HCT116 (cell line): Measurements from ENCODE around the gene SPRR5. TPM values are rescaled to one million over a fixed set of nuclear protein-coding genes. Genes with fewer than 3 reads are reported as not detected.

Source experiments
- ATAC-seq: fragments of 200-7000 bp; cut with Tn5 transposase; 2 replicates; pipeline ENCODE4 v1.9.1; 2020; ENCODE audit warnings: mild to moderate bottlenecking, moderate library complexity
- Bru-seq: library from RNA; stranded (reverse); fragments of 400-500 nt; gene quantifications from one replicate; lab custom pipeline; 2021; lab: Mats Ljungman, UMichigan
- BruChase-seq, 2 experiments: library from RNA; stranded (reverse); fragments of 400-500 nt; gene quantifications; one replicate each; lab custom pipeline; 2021; lab: Mats Ljungman, UMichigan
- BruUV-seq: library from RNA; stranded (reverse); fragments of 400-500 nt; replicated peaks from 2 replicates; lab custom pipeline; 2021; lab: Mats Ljungman, UMichigan
- CTCF ChIA-PET: fragments of 300-600 bp; sonication (Branson Sonifier 250); formaldehyde crosslinking; loops from one replicate; lab custom pipeline; 2021; ENCODE audit warnings: antibody characterized with exemption; lab: Charles Lee
- POLR2A ChIA-PET: fragments of 300-600, 350-600 bp; sonication (Branson Sonifier 250); formaldehyde crosslinking; loops from one replicate; lab custom pipeline; 2021; ENCODE audit warnings: antibody characterized with exemption; lab: Charles Lee
- RAD21 ChIA-PET, 2 experiments: fragments of 300-600 bp; sonication (Branson Sonifier 250); formaldehyde crosslinking; loops; one replicate each; lab custom pipeline; 2023; ENCODE audit warnings: low total read pairs in 2 of 2; ENCODE audit not compliant: uncharacterized antibody in 2 of 2, unreplicated experiment in 2 of 2, low non-redundant PET in 1 of 2; lab: Charles Lee
- DNase-seq: peaks from one replicate; pipeline ENCODE4 v3.0.0-alpha.2; 2010; ENCODE audit warnings: low read depth, low spot score
- H2AFZ ChIP-seq: fragments of 200-600 bp; shearing (Covaris generic), sonication (generic); 2 replicates; pipeline ENCODE4 v1.6.1; 2017; ENCODE audit warnings: low read depth, mixed run types, mixed read lengths, antibody characterized with exemption, low read length; ENCODE audit not compliant: poor library complexity, severe bottlenecking
- H3K27ac ChIP-seq: 2 replicates; pipeline ENCODE4 v1.5.1; 2012; ENCODE audit warnings: low read depth, low read length
- H3K27me3 ChIP-seq: fragments of 200-600 bp; sonication (generic); 2 replicates; pipeline ENCODE4 v1.6.1; 2016; ENCODE audit warnings: mixed run types, low read length, mixed read lengths; ENCODE audit not compliant: insufficient read depth
- H3K36me3 ChIP-seq, 2 experiments: fragments of 200-500 bp in 1 of 2; fragments of 200-600 bp in 1 of 2; sonication (Bioruptor generic) in 1 of 2; sonication (generic) in 1 of 2; 2 replicates each; pipeline versions ENCODE4 v1.5.1 to v1.6.1; 2014 to 2016; ENCODE audit warnings: low read length in 2 of 2, inconsistent platforms in 1 of 2, mixed read lengths in 1 of 2, mixed run types in 1 of 2; ENCODE audit not compliant: insufficient read depth in 2 of 2, control insufficient read depth in 1 of 2
- H3K4me1 ChIP-seq, 2 experiments: fragments of 200-600 bp in 1 of 2; sonication (generic) in 1 of 2; 2 replicates each; pipeline versions ENCODE4 v1.5.1 to v1.6.1; 2012 to 2017; ENCODE audit warnings: low read length in 2 of 2, inconsistent platforms in 1 of 2, mild to moderate bottlenecking in 1 of 2, mixed read lengths in 1 of 2, mixed run types in 1 of 2, moderate library complexity in 1 of 2; ENCODE audit not compliant: insufficient read depth in 2 of 2, control insufficient read depth in 1 of 2
- H3K4me2 ChIP-seq: fragments of 200-600 bp; sonication (generic); 2 replicates; pipeline ENCODE4 v1.6.1; 2017; ENCODE audit warnings: mixed run types, low read length, mixed read lengths
- H3K4me3 ChIP-seq, 2 experiments: fragments of 200-600 bp in 1 of 2; sonication (generic) in 1 of 2; replicated peaks in 1 of 2; 2 replicates each; pipeline ENCODE4 v1.5.1; 2011 to 2016; ENCODE audit warnings: low read length in 2 of 2, control low read depth in 1 of 2, low read depth in 1 of 2, mild to moderate bottlenecking in 1 of 2, mixed read lengths in 1 of 2, mixed run types in 1 of 2
- H3K79me2 ChIP-seq: fragments of 200-600 bp; sonication (generic); 2 replicates; pipeline ENCODE4 v1.6.1; 2017; ENCODE audit warnings: mild to moderate bottlenecking, mixed run types, low read length, moderate library complexity, mixed read lengths; ENCODE audit not compliant: insufficient read depth
- H3K9ac ChIP-seq: fragments of 200-600 bp; sonication (generic); 2 replicates; pipeline ENCODE4 v1.6.1; 2016; ENCODE audit warnings: low read length, mixed read lengths
- H3K9me2 ChIP-seq: fragments of 200-600 bp; sonication (generic), shearing (Covaris generic); 2 replicates; pipeline ENCODE4 v1.6.1; 2017; ENCODE audit warnings: mixed run types, mild to moderate bottlenecking, moderate library complexity; ENCODE audit not compliant: insufficient read depth
- H3K9me3 ChIP-seq, 2 experiments: fragments of 200-500 bp in 1 of 2; fragments of 200-600 bp in 1 of 2; sonication (Bioruptor generic) in 1 of 2; sonication (generic) in 1 of 2; 2 replicates each; pipeline ENCODE4 v1.6.1; 2014 to 2017; ENCODE audit warnings: low read length in 2 of 2, mixed read lengths in 2 of 2, inconsistent platforms in 1 of 2, low read depth in 1 of 2, mild to moderate bottlenecking in 1 of 2, mixed run types in 1 of 2, moderate library complexity in 1 of 2; ENCODE audit not compliant: control insufficient read depth in 1 of 2, insufficient read depth in 1 of 2
- H4K20me1 ChIP-seq: fragments of 200-600 bp; sonication (generic), shearing (Covaris generic); 2 replicates; pipeline ENCODE4 v1.6.1; 2017; ENCODE audit warnings: mixed run types, mild to moderate bottlenecking, moderate library complexity; ENCODE audit not compliant: insufficient read depth
- CBX3 ChIP-seq: IDR thresholded peaks from 2 replicates; pipeline ENCODE4 v1.6.1; 2012; ENCODE audit warnings: low read depth
- CEBPB ChIP-seq: IDR thresholded peaks from 2 replicates; pipeline ENCODE4 v1.6.1; 2012; ENCODE audit warnings: low read depth
- EGR1 ChIP-seq: IDR thresholded peaks from 2 replicates; pipeline ENCODE4 v1.6.1; 2012; ENCODE audit warnings: low read depth
- EZH2phosphoT487 ChIP-seq: fragments of 200-600 bp; IDR thresholded peaks from 2 replicates; pipeline ENCODE4 v1.6.1; 2018; ENCODE audit warnings: antibody characterized with exemption, borderline replicate concordance
- FOSL1 ChIP-seq: IDR thresholded peaks from 2 replicates; pipeline ENCODE4 v1.6.1; 2012; ENCODE audit warnings: low read depth
- POLR2AphosphoS5 ChIP-seq: IDR thresholded peaks from 2 replicates; pipeline ENCODE4 v1.6.1; 2011; ENCODE audit warnings: mild to moderate bottlenecking, low read depth, low read length, moderate library complexity
- YY1 ChIP-seq: IDR thresholded peaks from 2 replicates; pipeline ENCODE4 v1.6.1; 2011; ENCODE audit warnings: low read length, low read depth, moderate library complexity, mild to moderate bottlenecking; ENCODE audit not compliant: insufficient replicate concordance; ENCODE audit errors: extremely low read depth
- ZFX ChIP-seq: fragments of 450-650 bp; IDR thresholded peaks from 2 replicates; pipeline ENCODE4 v1.6.1; 2017
- ZNF274 ChIP-seq: fragments of 200-500 bp; sonication (Bioruptor generic); IDR thresholded peaks from 2 replicates; pipeline ENCODE4 v1.6.1; 2014; ENCODE audit warnings: mild to moderate bottlenecking, low read depth, low read length, inconsistent platforms
- intact Hi-C: fragments of 100-400 bp; cut with micrococcal nuclease; formaldehyde crosslinking; loops from 2 replicates; pipeline ENCODE4 v1.10.0; 2022
- long read RNA-seq: library from polyadenylated mRNA; unstranded; transcript quantifications from one replicate; pipeline ENCODE4 v2.0.0, GENCODE V29; 2021; ENCODE audit not compliant: unreplicated experiment
- polyA plus RNA-seq: library from polyadenylated mRNA; unstranded; fragments of >200 nt; gene quantifications from 2 replicates; pipeline ENCODE4 v1.2.1, GENCODE V29; 2012; ENCODE audit warnings: missing spikeins
- total RNA-seq: library from RNA; stranded (reverse); gene quantifications from one replicate; pipeline ENCODE4 v1.2.1, GENCODE V29; 2021; ENCODE audit not compliant: unreplicated experiment
- TF ChIP-seq, protein P1 (sequence below): IDR thresholded peaks from 2 replicates; pipeline ENCODE4 v1.6.1; 2012; ENCODE audit warnings: low read depth
- TF ChIP-seq, protein P2 (sequence below): IDR thresholded peaks from 2 replicates; pipeline ENCODE4 v1.6.1; 2011; ENCODE audit warnings: mild to moderate bottlenecking, low read length, moderate library complexity; ENCODE audit not compliant: insufficient replicate concordance; ENCODE audit errors: extremely low read depth

Gene SPRR5, protein sequence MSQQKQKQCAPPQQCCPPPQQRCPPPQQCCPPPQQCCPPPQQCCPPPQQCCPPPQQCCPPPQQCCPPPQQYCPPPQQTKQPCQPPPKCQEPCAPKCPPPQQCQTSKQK
- total RNA-seq (not detected), Bru-seq, nascent RNA (not detected), BruChase-seq, experiment 1, labeled RNA remaining after a 6-hour chase (not detected), BruChase-seq, experiment 2, labeled RNA remaining after a 2-hour chase (not detected)
- polyA plus RNA-seq: not detected in 2 replicates
- long read RNA-seq: 0 reads

DNA sequence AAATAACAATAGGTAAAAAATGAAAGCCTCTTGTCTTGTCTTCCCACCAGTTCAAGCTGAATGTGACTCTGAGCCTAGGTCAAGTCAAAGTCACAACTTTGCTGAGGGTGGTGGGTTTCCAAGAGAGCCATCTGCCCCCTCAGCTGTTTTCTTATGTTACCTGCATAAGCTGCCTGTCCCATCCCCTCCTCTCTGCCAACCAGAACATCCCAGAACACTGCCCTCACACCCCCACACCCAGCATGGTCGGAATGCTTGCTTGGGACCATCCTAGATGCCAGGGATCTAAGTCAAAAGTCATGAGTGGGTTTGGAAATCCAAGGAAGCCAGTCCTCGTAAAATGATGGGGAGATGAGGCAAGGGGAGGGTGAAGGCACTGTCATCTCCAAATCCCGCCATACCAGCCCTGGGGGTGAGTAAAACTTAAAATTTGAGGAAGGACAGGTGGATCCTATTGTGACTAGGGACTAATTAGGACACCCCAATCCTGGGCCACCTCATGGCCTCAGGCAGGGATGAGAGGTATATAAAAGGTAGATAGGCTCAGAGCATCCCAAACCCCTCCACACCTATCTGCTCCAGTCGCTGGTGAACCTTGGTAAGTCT is at the start of gene SPRR5:
Gene SPRR5 (plus strand): TSS at position 556 of the 606 bp plus-strand sequence. CDS start 1,349 bp downstream, outside the sequence.
- ChIA-PET CTCF (no interaction called here), POLR2A (no interaction called here), RAD21 (no interaction called here)
- H3K4me1 ChIP-seq: no peaks in the 10 kb centered on the region
- H3K4me3 ChIP-seq: no peak within 1 kb of the TSS
- H2AFZ ChIP-seq: no peak within 1 kb of the TSS
- DNase-seq: no peak
- no peak within 1 kb of the TSS for H3K27ac ChIP-seq
- intact Hi-C loops: no loop called here
- no peak for TF ChIP-seq ZNF274
- TF ChIP-seq CEBPB: no peak
- no peak for TF ChIP-seq ZFX
- TF ChIP-seq POLR2AphosphoS5: no peak
- TF ChIP-seq EZH2phosphoT487: no peak
- no peak for TF ChIP-seq EGR1
- TF ChIP-seq, protein P1, sequence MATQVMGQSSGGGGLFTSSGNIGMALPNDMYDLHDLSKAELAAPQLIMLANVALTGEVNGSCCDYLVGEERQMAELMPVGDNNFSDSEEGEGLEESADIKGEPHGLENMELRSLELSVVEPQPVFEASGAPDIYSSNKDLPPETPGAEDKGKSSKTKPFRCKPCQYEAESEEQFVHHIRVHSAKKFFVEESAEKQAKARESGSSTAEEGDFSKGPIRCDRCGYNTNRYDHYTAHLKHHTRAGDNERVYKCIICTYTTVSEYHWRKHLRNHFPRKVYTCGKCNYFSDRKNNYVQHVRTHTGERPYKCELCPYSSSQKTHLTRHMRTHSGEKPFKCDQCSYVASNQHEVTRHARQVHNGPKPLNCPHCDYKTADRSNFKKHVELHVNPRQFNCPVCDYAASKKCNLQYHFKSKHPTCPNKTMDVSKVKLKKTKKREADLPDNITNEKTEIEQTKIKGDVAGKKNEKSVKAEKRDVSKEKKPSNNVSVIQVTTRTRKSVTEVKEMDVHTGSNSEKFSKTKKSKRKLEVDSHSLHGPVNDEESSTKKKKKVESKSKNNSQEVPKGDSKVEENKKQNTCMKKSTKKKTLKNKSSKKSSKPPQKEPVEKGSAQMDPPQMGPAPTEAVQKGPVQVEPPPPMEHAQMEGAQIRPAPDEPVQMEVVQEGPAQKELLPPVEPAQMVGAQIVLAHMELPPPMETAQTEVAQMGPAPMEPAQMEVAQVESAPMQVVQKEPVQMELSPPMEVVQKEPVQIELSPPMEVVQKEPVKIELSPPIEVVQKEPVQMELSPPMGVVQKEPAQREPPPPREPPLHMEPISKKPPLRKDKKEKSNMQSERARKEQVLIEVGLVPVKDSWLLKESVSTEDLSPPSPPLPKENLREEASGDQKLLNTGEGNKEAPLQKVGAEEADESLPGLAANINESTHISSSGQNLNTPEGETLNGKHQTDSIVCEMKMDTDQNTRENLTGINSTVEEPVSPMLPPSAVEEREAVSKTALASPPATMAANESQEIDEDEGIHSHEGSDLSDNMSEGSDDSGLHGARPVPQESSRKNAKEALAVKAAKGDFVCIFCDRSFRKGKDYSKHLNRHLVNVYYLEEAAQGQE: no peak
- no peak for TF ChIP-seq YY1
- no peak for TF ChIP-seq FOSL1
- TF ChIP-seq, protein P2, sequence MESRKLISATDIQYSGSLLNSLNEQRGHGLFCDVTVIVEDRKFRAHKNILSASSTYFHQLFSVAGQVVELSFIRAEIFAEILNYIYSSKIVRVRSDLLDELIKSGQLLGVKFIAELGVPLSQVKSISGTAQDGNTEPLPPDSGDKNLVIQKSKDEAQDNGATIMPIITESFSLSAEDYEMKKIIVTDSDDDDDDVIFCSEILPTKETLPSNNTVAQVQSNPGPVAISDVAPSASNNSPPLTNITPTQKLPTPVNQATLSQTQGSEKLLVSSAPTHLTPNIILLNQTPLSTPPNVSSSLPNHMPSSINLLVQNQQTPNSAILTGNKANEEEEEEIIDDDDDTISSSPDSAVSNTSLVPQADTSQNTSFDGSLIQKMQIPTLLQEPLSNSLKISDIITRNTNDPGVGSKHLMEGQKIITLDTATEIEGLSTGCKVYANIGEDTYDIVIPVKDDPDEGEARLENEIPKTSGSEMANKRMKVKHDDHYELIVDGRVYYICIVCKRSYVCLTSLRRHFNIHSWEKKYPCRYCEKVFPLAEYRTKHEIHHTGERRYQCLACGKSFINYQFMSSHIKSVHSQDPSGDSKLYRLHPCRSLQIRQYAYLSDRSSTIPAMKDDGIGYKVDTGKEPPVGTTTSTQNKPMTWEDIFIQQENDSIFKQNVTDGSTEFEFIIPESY: no peak
- no peak for TF ChIP-seq CBX3
- H3K36me3 ChIP-seq: no peaks in the 10 kb centered on the region
- H3K9me2 ChIP-seq: no peaks in the 10 kb centered on the region
- BruUV-seq: no TSS peak
- no peak within 1 kb of the TSS for H3K4me2 ChIP-seq
- H3K9ac ChIP-seq: no peak within 1 kb of the TSS
- H4K20me1 ChIP-seq: no peaks in the 10 kb centered on the region
- H3K79me2 ChIP-seq: no peaks in the 10 kb centered on the region
- H3K9me3 ChIP-seq: no peaks in the 10 kb centered on the region
- H3K27me3 ChIP-seq: peaks cover 33% of the 10 kb centered on the region; the same call in 1 of the 2 replicates
- no peak for ATAC-seq
